Subcutaneous adipose tissue (tissue), 4 donors: ENCODE measurements around the gene ARL5C. TPM values are rescaled to one million over a fixed set of nuclear protein-coding genes. Genes with fewer than 3 reads are reported as not detected.

Source experiments
- total RNA-seq, 4 donors: library from RNA; depleted of rRNA; stranded (reverse); fragments of >200 nt; gene quantifications; one replicate each; pipeline ENCODE4 v1.1.0, GENCODE V29; 2016
- TF ChIP-seq, protein P1 (sequence below): fragments of 450-650 bp; IDR thresholded peaks from one replicate; pipeline ENCODE4 v1.5.1; 2016; ENCODE audit warnings: low read depth, mild to moderate bottlenecking, control low read depth, antibody characterized with exemption, moderate library complexity

Gene ARL5C
- total RNA-seq, 4 donors from 2014 or later = not detected

DNA sequence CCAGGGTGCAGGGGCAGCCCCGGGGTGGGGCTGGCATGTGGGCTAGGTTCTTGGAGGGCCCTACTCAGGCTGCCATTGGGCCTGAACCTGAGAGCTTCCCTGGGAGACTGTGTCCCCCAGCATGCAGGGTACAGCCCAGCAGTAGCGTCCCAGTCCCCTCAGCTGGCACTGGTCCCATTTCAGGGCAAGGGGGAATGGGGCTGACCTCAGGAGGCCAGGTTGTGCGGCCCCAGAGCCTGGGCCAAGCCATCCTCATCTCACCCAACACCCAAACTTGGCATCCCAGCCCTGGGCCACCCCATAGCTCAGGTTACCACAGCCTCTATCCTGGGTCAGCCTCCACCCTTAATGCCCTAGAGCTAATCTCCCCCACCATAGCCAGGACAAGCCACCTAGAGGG lies 20.8 kb downstream of the ARL5C start:
- TF ChIP-seq, protein P1, sequence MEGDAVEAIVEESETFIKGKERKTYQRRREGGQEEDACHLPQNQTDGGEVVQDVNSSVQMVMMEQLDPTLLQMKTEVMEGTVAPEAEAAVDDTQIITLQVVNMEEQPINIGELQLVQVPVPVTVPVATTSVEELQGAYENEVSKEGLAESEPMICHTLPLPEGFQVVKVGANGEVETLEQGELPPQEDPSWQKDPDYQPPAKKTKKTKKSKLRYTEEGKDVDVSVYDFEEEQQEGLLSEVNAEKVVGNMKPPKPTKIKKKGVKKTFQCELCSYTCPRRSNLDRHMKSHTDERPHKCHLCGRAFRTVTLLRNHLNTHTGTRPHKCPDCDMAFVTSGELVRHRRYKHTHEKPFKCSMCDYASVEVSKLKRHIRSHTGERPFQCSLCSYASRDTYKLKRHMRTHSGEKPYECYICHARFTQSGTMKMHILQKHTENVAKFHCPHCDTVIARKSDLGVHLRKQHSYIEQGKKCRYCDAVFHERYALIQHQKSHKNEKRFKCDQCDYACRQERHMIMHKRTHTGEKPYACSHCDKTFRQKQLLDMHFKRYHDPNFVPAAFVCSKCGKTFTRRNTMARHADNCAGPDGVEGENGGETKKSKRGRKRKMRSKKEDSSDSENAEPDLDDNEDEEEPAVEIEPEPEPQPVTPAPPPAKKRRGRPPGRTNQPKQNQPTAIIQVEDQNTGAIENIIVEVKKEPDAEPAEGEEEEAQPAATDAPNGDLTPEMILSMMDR = no peak

DNA sequence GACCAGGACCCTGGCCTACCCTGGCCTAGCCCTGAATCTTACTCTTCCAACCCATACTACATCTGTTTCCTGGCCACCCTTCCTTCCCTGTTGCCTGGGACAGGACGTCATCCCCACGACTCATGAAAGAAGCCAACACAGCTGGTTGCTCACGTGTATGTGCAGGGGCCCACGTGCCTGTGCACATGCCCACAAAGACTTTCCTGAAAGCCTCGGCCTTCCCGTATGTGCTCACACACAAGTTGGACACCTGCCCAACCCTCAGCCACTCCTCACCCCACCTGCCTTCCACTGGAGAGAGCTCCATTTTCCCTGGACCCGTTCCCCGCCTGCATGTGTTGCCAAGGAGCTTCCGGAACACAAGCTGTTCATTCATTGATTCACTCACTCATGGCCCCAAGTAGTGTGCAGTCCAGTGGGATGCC lies 21.5 kb downstream of the ARL5C start:
- TF ChIP-seq, protein P1 = no peak

- TF ChIP-seq, protein P1 = no peak
These were observed 22.3 kb downstream of the ARL5C start for GRCh38 chr17:39143552-39144093.

DNA sequence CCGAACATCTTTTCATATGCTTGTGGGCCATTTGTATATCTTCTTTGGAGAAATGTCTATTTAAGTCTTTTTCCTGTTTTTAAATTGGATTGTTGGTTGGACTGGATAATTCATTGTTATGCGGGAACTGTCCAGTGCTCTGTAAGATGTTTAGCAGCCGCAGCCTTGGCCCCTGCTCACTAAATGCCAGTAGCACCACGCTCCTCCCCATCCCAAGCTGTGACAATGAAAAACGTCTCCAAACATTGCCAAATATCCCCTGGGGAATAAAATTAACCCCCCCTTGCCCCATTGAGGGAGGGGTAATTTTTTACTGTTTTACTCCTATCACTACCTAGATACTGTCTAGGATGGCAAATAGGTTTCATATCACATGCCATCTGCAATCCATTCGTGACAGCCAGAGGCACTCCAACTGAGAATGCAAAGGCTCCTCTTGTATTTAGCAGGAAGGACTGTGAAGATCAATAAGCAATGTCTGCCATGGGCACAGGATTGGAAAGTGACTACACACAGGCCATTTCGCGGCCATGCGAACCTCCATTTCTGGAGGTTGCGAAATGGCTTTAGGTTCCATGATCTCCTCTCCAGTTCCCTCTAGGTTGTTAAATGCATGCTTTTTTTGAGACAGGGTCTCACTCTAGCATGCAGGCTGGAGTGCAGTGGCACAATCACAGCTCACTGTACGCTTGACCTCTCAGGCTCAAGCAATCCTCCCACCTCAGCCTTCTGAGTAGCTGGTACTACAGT lies 23.9 kb downstream of the ARL5C start:
- TF ChIP-seq, protein P1 = no peak

- TF ChIP-seq, protein P1 = no peak
These were observed 24.7 kb downstream of the ARL5C start for GRCh38 chr17:39141294-39141693.

GRCh38 chr17:39139561-39139960 lies 26.4 kb downstream of the ARL5C start:
- TF ChIP-seq, protein P1 = no peak

DNA sequence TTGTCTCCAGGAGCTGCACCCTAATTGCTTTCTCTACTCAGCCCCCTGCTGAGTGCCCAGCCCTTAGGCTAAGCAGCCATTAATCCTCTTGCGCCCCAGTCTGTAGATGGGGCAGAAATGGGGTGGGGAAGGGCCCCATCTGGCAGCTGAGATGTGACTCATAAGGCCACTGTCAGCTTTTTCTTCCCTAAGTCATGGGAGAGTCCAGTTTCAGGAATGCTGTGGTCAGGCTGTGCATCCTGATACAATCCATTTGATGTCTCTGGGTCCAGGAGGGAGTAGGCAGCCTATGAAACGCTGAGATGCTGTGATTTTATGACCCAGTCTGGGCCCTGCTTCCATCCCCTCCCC lies 26.8 kb downstream of the ARL5C start:
- TF ChIP-seq, protein P1 = no peak
